ENCODE data around the gene DUSP15.

The DUSP15 gene

DNA sequence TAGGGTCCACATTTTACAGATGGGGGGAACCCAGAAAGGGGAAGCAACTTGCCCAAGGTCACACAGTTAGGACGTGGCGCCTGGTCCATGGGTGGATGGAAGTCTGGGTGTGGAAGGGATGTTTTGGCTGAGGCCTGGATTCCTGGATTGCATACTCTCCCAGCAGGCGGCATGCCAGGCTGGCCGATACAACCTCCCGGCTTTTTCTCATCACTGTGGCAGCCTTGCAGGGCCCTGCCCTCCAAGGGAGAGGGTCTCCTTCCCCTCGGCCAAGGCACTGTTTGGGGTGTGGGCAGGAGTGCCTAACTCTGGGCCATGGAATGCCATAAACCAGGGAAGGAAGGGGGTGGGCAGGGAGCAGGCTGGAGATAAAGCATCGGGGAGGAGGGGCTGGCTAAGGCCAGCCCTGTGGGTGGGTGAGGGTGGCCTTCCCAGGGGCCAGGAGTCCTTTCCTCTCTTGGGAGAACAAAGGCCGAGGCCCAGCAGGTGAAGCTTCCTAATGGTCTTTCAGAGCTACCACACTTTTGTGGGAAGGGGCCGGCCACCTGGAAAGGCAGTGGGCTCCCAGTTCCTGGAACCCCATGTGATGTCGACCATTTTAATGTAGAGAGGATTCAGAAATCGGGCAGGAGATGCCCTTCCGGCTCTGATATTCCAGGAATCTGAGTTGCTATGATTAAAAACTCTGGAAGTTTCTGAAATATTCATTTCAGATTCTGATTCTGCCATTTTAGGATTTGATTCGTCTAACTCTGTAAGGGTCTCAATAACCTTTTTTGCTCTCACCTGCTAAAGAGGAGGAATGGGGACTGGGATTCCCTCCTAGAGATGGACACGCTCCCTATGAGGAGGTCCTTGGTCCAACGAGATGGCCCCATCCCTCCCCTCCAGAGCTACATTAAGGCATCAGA lies 29.2 kb downstream of the DUSP15 start:
- Mint-ChIP-seq H3K27ac (no peak overlapping the region), H3K4me3 (no peak overlapping the region), H3K9me3 (no peaks in the 10 kb centered on the region), H3K4me1 (peaks cover 4% of the 10 kb centered on the region), H3K36me3 (no peaks in the 10 kb centered on the region)
- DNase-seq (ENCODE audit: low spot score in 2 of 2) (no peak), ATAC-seq (no peak)

DNA sequence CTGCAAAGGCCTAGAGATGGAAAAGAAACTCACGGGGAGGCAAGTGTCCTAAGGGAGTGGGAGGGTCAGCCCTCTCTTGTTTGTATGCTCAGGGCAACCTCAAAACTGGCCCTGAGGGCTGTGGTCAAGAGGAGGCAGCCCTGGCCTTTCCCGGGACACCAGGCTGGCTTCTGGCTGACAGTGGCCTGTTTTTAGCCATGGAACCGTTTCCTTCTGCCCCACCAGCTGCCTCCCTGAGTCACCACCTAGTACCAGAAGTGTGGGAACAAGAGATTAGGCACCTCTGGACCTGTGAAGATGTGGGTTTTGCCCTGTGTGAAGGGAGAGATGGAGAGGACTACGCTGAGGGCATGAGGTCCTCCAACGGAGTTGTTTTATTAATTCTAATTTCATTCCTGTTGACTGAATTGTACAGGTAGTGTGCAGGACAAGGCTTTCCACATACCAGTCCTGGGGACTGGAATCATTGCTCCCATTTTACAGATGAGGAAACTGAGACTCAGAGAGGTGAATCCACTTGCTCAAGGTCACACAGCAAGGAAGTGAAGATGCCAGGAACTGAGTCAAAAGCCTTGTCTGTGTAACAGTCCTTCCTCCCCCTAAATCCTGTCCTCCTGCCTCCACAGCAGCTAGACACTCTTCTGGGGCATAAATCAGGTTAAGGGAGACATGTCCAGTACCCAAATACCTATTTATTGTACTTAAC lies 30.4 kb downstream of the DUSP15 start:
- Mint-ChIP-seq H3K36me3 (no peaks in the 10 kb centered on the region), H3K27ac (no peak overlapping the region), H3K4me3 (no peak overlapping the region), H3K9me3 (no peaks in the 10 kb centered on the region), H3K4me1 (peaks cover 16% of the 10 kb centered on the region)
- DNase-seq (ENCODE audit: low spot score in 2 of 2): no peak
- ATAC-seq: no peak

DNA sequence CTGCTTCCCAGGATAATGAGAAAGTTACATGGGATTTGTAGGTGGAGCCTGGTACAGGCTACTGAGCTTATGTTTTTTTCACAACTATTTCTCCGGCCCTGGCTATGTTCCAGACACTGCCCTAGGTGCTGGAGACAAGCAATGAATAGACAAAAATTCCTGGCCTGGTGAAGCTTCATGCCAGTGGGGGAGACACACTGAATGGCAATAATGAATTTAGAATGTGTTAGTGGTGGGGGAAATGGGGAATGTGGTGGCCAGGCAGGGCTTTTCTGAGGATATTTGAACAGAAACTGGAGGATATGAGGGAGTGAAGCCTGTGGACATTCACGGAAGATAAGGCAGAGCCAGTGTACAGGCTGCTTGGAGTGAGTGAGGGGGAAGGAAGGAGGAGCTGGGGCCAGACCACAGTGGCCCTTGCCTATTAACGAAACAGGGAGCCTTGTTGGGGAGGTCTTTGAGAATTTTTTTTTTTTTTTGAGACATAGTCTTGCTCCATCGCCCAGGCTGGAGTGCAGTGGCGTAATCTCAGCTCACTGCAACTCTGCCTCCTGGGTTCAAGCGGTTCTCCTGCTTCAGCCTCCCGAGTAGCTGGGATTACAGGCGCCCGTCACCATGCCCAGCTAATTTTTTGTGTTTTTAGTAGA lies 31.6 kb downstream of the DUSP15 start:
- Mint-ChIP-seq H3K36me3 (no peaks in the 10 kb centered on the region), H3K27ac (no peak overlapping the region), H3K4me1 (peaks cover 20% of the 10 kb centered on the region), H3K4me3 (no peak overlapping the region), H3K9me3 (no peaks in the 10 kb centered on the region)
- ATAC-seq (no peak), DNase-seq (ENCODE audit: low spot score in 2 of 2) (no peak)

DNA sequence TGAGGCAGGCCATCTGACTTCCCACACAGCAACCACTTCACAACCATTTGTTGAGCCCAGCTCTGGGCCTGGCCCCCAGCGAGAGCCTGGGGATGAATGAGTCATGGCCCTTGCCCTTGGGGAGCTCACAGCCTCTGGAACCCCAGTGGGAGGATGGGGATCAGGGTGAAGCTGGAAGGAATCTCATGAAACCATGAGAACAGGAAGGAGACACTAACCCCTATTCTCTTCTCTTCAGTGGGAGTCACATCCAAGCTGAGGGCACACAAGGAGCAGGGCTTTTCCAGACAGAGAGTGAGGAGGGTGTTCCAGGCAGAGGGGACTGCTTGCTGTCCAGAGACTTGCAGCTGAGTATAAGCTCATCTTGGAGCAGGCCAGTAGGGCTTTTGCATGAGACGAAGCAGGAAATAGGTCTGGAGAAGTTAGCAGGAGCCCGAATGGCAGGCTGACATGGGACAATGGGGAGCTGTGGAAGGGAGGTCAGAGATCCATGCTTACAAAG lies 32.4 kb downstream of the DUSP15 start:
- Mint-ChIP-seq H3K27ac (no peak overlapping the region), H3K4me3 (no peak overlapping the region), H3K36me3 (no peaks in the 10 kb centered on the region), H3K4me1 (peaks cover 26% of the 10 kb centered on the region), H3K9me3 (no peaks in the 10 kb centered on the region)
- ATAC-seq (no peak), DNase-seq (ENCODE audit: low spot score in 2 of 2) (no peak)

DNA sequence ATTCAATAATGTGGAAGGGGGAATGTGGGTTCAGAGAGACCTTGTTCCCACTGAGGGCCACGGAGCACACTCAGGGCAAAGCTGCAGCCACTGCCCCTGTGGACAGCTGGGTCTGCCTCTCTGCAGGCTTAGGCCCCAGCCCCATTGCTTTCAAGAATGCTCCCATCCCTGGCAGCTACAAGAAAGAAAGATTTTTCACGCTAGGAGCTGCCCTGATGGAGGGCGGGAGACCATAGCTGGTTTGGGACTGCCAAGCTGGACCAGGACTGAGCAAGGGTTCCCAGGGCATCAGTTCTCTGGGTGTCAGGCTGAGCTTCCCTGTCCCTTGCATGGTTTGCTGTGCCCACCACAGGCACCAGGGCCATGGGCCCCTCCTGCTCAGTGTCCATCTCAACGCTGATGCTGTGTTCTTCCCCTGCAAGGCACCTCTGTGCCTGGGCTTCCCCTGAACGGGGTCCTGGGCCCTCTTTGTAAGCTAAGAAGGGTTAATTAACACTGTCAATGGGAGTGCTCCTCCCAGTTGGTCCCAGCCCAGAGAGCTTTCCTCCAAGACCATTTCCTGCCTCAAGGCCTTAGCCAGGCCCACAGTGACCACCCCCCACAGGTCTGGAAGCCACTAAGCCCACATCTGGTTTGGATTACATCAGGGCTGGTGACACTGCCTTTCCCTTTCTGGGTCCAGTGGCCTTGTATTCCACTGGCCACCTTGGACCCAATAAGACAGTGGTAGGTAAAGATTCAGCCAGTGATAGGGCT lies 33.3 kb downstream of the DUSP15 start:
- peaks cover 27% of the 10 kb centered on the region for H3K4me1 Mint-ChIP-seq
- H3K4me3 Mint-ChIP-seq: no peak overlapping the region
- H3K9me3 Mint-ChIP-seq: no peaks in the 10 kb centered on the region
- DNase-seq (ENCODE audit: low spot score in 2 of 2) (no peak), ATAC-seq (no peak)
- no peak overlapping the region for H3K27ac Mint-ChIP-seq
- H3K36me3 Mint-ChIP-seq: no peaks in the 10 kb centered on the region

DNA sequence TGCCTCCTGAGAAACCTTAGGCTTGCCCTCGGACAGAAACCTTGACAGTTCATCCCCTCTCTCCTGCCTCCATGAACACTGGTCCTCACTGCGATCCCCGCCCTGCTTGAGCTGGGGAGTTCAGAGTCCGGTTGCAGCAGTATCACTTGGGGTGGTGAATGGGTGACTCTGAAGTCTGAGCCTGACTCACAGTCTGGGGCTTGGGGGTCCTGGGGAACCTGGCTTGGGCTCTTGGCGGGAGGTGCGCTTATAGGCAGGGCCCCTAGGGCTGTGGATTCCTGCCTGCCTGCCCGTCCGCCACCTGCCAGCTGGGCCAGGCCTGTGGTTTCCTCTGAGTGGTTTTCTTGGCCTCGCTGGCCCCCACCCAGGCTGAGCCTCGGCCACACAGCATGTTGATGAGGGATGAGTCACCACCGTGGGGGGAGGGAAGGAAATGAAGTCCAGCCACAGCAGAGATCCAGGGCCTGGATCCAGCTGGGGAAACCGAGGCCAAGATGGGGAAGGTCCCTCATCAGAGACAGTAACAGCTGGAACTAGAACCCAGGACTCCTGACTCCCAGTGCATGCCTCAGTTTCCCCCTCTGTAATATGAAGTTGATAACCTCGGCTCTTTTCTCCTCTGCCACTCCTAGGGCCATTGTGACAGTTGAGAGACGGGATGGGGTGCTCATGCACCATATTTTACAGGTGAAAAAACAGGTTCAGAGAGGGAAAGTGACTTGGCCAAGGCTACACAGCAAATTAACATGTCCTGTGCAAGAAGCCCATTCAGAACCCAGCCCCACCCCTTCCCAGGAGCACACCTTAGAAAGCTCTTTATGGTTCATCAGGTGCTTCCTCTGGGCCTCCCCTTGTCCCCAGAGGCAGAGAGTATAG lies 34.1 kb downstream of the DUSP15 start:
- ATAC-seq: peak; percentile 76
- Mint-ChIP-seq H3K36me3 (no peaks in the 10 kb centered on the region), H3K4me1 (peaks cover 27% of the 10 kb centered on the region), H3K4me3 (no peak overlapping the region), H3K27ac (no peak overlapping the region), H3K9me3 (no peaks in the 10 kb centered on the region)
- DNase-seq (ENCODE audit: low spot score in 2 of 2): peak; percentile 12 to 62

DNA sequence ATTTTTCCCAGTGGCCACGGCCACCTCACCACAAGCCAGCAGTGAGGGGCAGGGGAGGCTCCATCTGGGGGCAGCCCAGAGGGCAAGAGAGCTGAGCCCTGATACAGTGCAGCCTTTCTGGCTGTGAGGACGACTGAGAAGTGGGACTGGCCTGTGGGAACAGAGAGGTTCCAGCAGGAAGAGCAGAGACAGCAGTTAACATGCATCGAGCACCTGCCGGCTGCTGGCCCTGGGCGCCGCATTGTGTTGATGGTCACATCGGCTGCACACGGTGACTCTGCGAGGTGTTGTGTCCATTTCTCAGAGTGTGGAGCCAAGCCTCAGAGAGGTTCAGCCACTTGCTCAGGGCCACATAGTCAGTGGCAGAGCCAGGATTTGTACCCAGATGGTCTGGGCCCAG lies 34.8 kb downstream of the DUSP15 start:
- peak; percentile 2 for ATAC-seq
- Mint-ChIP-seq H3K36me3 (no peaks in the 10 kb centered on the region), H3K27ac (no peak overlapping the region)

DNA sequence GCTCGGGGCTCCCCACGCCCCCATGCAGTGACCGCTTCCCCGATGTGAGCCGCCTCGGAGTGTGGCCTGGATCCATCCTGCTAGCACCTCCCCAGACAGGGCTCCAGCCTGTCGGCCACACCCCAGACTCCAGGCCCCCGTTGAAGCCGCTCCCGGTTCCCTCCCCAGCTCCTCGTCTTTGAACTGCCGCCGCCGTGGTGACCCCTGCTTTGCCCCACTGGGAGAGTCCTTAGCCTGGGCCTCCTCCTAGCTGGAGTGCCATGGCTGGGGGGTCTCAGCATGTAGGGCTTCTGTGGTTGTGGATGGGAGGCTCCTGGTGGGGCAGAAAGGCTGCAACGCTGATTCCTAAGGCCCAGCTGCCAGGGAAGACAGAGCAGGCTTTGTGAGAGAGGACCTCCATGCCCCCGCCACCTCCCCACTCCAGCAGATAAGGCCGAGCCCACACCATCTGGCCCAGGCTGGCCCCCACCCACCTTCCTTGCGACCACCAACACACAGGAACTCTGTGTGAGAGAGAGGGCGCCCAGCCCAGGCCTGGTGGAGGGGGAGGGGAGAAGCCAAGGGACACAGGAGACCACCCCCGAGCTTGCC lies 36.3 kb downstream of the DUSP15 start:
- no peaks in the 10 kb centered on the region for H3K9me3 Mint-ChIP-seq
- ATAC-seq: no peak
- peaks cover 27% of the 10 kb centered on the region for H3K4me1 Mint-ChIP-seq
- no peaks in the 10 kb centered on the region for H3K36me3 Mint-ChIP-seq
- H3K27ac Mint-ChIP-seq: no peak overlapping the region
- H3K4me3 Mint-ChIP-seq: no peak overlapping the region
- DNase-seq (ENCODE audit: low spot score in 2 of 2): no peak

More for the DNA sequence above, 34.8 kb downstream of the DUSP15 start:
- no peak for DNase-seq (ENCODE audit: low spot score in 2 of 2)
- no peaks in the 10 kb centered on the region for H3K9me3 Mint-ChIP-seq
- H3K4me1 Mint-ChIP-seq: peaks cover 27% of the 10 kb centered on the region
- no peak overlapping the region for H3K4me3 Mint-ChIP-seq

DNA sequence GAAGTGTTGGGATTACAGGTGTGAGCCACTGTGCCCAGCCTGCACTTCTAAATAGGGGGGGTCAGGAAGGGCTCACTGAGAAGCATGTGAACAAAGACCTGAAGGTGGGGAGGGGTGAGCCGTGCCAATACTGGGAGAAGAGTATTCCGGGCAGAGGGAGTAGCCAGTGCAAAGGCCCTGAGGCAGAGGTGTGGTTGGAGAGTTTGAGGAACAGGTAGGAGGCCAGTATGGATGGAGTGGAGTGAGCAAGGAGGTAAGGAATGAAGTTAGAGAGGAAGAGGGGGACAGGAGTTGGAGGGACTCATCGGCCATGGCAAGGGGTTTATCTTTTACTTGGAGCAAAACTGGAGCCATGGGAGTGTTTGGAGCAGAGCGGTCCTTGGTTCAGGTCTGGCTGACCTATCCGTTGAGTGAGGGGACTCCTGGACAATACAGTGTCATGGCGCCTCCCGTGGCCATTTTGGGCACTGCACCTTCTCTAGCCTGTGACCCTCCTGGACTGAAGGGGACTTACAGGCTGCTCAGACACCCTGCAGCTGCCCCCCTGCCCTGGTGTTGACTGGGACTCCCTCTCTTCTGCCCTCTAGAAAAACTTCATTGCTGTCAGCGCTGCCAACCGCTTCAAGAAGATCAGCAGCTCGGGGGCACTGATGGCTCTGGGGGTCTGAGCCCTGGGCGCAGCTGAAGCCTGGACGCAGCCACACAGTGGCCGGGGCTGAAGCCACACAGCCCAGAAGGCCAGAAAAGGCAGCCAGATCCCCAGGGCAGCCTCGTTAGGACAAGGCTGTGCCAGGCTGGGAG lies 37.0 kb downstream of the DUSP15 start:
- Mint-ChIP-seq H3K27ac (no peak overlapping the region), H3K4me1 (peaks cover 27% of the 10 kb centered on the region), H3K9me3 (no peaks in the 10 kb centered on the region), H3K4me3 (no peak overlapping the region), H3K36me3 (no peaks in the 10 kb centered on the region)
- ATAC-seq (no peak), DNase-seq (ENCODE audit: low spot score in 2 of 2) (peak; percentile 65 to 89)

DNA sequence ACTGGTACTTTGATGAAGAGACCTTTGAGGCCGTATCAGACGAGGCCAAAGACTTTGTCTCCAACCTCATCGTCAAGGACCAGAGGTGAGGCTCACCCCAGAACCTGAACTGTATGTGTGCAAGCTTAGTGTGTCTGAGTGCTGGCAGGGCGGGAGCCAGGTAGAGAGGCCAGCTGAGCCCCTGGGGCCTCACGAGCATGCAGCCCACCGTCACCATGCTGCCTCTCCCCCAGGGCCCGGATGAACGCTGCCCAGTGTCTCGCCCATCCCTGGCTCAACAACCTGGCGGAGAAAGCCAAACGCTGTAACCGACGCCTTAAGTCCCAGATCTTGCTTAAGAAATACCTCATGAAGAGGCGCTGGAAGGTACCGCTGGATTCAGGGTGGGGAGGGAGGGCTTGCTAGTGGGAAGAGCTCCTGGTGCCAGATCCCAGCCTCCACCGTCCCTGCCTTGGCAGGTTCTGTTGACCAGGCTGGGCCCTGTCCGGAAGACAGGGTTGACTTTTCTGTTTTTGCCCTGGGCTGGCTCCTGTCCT lies 38.5 kb downstream of the DUSP15 start:
- peaks cover 27% of the 10 kb centered on the region for H3K4me1 Mint-ChIP-seq
- DNase-seq (ENCODE audit: low spot score in 2 of 2) (no peak), ATAC-seq (no peak)
- H3K4me3 Mint-ChIP-seq: no peak overlapping the region
- H3K9me3 Mint-ChIP-seq: no peaks in the 10 kb centered on the region
- no peak overlapping the region for H3K27ac Mint-ChIP-seq
- no peaks in the 10 kb centered on the region for H3K36me3 Mint-ChIP-seq

DNA sequence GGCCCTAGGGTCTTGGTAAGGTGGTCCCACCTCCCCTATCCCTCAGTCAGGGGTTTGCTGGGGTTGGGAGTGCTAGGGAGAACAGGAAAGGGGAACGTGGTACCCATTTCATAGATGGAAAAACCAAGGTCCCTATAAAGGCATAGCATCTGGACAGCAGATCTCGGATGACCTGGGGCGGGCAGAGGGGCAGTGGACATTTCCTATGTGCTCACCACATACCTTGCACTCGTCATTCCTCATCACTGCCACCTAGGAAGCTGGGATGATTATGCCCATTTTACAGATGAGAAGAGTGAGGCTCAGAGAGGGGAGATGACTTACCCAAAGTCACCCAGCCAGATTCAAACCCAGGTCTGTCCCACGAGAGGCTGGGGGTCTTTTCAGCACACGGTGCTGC lies 39.1 kb downstream of the DUSP15 start:
- Mint-ChIP-seq H3K36me3 (no peaks in the 10 kb centered on the region), H3K4me3 (no peak overlapping the region), H3K9me3 (no peaks in the 10 kb centered on the region), H3K4me1 (peaks cover 24% of the 10 kb centered on the region), H3K27ac (no peak overlapping the region)
- DNase-seq (ENCODE audit: low spot score in 2 of 2): no peak
- ATAC-seq: no peak

DNA sequence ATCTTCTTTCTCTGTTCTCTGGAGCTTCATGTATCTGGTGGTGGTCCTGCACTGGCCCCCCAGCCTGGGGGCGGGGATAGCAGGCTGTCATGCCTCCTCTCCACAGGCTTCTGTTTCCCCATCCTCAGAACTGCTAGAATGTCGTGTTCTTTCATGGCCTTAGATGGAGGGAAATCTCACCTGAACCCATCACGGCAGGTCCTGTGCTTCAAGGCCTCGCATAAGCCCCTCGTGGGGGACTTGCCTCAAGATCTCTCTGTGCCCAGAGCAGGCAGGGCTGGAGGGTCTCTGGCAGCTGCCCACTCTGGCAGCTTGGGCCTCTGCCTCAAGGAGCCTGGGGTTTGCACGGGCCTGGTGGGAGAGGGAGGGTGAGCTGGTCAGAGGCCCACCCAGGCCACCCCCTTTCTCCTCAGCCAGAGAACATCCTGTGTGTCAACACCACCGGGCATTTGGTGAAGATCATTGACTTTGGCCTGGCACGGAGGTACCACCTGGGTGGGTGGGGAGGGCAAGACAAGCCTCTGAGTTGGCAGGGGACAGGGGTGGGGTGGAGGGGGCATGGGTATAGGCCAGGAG lies 39.8 kb downstream of the DUSP15 start:
- DNase-seq (ENCODE audit: low spot score in 2 of 2) (no peak), ATAC-seq (no peak)
- H3K27ac Mint-ChIP-seq: no peak overlapping the region
- peaks cover 16% of the 10 kb centered on the region for H3K4me1 Mint-ChIP-seq
- H3K9me3 Mint-ChIP-seq: no peaks in the 10 kb centered on the region
- no peaks in the 10 kb centered on the region for H3K36me3 Mint-ChIP-seq
- H3K4me3 Mint-ChIP-seq: no peak overlapping the region

DNA sequence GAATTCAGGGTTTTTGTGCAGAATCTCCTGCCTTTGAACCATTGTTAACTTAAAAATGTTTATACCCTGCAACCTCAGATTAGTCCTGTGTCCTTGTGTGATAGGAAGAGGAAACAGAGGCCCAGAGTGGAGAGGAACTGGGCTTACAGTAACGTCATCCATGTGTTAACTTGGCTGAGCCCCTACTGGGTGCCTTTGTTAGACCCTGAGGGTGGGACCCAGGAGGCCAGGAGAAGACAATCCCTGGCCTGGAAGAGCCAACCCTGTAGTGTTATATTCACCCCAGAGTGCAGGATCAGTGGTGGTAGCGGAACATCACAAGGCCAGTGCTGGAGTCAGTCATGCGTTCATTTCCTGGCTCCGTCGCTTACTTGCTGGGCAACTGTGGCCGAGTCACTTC lies 40.6 kb downstream of the DUSP15 start:
- DNase-seq (ENCODE audit: low spot score in 2 of 2) (no peak), ATAC-seq (no peak)
- peak overlapping the region; percentile 33 for H3K27ac Mint-ChIP-seq
- H3K4me3 Mint-ChIP-seq: no peak overlapping the region
- peaks cover 9% of the 10 kb centered on the region for H3K4me1 Mint-ChIP-seq
- no peaks in the 10 kb centered on the region for H3K9me3 Mint-ChIP-seq
- H3K36me3 Mint-ChIP-seq: no peaks in the 10 kb centered on the region
